Ramos (cell line): ENCODE data around the gene BUB1.
"Not testable (repeated sequence)": the region's sequence is repeated elsewhere in the genome, so short reads cannot be mapped to it uniquely, and the experiment has no call there.

Experiments
- in situ Hi-C: fragments of 300-500 bp; cut with MboI; formaldehyde crosslinking; loops from one replicate; pipeline ENCODE4 v1.14.3; 2022; ENCODE audit warnings: low sequenced_read_pairs; ENCODE audit not compliant: unreplicated experiment

BUB1 gene

DNA sequence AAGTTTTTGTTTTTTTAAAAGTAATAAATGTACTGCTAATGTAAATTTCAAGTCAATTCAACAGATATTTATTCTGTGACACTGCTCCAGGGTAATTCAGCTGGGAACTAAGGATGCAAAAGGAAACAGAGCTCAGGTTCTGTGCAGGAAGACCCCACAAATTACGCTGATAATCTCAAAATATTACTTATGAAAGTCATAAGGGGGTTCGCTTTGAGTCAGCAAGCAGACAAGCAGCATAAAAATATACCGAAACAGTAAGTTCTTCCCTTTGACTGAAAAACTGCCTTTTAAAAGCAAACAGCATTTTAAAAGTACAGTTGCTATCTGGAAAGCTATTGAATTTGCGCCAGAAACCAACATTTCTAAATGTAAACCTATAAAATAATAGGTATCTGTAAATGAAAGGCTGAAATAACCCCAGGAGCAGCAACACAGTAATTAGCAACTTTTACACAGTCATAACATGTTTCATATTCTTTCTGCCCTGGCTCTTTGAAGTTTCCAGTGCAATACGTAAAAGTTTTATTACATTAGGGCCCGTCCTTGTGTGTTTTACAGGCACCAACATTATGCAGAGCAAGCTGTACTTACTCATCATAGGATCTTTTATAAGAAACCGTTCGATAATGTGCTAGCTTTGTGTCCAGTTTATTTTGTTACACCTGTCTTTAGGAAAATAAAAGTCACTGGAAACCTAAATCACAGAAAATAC is 68.9 kb downstream of the BUB1 start:
- in situ Hi-C loops: not testable (repeated sequence)

DNA sequence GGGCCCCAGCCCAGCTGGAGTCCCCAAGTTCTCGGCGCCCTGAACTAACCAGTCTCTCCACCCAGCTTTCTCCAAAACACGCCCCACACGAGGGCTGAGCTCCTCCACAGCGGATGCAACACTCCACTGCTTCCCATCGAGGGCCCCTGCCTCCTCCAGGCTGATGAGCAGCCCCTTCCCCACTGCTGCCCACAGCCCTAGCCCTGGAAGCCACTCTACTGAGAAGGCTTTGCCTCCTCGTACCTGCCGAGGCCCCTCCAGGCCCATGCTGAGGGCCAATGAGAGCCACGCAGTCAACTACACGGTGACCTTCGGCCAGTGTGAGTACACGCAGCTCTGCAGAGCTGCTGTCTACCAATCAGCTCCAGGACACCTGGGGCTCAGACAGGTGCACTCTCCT is 72.8 kb downstream of the BUB1 start:
- in situ Hi-C loops: not testable (repeated sequence)

DNA sequence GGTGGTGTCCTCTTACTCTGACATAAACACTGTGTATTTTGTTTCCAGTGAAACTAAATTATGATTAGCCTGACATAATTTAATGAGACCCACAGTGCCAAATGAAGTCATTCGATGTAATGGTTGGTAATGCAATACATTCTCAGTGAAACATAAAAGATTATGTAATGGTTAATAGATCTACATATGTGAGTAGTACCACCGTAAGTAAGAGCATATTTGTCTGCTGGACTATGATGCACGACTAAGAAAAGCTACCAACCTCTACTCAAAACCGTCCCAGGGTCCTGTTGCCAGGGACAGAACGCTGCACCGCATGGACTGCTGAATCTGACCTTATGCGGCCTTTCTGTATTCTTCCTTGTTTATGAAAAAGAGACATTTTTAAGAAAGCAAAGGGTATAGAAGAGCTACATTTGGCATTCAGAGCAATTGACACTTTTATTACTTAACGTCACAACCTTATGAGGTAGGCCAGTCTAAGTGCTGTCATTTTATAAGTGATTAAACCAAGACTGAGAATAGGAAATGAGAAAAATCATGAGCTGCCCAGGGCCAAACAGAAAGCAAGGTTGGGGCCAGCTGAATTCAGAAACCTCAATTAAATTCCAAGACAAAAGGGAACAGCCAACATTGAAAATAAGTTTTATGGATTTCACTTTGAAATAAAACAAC is 73.8 kb downstream of the BUB1 start:
- in situ Hi-C loops: not testable (repeated sequence)

DNA sequence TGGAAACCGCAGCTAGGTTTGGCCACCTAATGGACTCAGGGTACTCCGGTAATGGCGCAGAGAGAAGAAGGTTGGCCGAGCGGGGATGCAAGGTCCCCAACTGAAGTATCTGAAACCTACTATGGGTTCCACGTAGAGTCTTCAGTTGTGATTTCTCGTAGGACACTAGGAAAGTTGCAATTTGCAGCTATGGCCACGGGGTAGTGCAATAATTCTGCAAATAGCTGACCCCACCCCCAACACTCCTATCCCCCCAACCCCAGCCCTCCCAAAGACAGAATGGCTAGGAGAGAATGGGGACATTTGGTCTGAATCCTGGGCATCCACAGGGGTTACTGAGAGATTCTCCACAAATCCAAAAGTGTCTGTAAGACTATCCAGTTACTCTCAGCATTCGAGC is 75.7 kb downstream of the BUB1 start:
- in situ Hi-C loops: not testable (repeated sequence)

DNA sequence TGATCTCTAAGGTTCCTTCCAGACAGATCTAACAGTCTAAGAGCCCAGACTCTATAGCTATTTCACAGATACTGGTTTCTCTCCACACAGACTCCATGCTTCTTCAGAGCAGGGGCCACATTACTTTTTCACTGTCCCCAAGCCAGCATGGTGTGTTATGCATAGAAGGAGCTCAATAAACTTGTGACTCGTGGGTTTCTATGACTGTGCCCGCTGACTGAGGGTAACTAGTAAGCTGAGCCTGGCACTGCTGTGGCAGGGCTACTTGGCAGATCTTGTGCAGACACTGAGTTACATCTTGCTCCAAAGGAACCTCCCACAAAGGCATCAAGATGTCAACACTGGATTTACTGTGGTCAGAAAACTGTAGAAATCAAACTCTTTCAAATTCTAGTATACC is 85.9 kb downstream of the BUB1 start:
- in situ Hi-C loops: not testable (repeated sequence)

- in situ Hi-C loops: not testable (repeated sequence)
Observed at GRCh38 chr2:110589677-110590330, 88.1 kb downstream of the BUB1 start.

- in situ Hi-C loops: not testable (repeated sequence)
Observed at GRCh38 chr2:110588520-110588919, 89.3 kb downstream of the BUB1 start.
